ENCODE results near the gene TTI1.
"Not testable (repeated sequence)": the region's sequence is repeated elsewhere in the genome, so short reads cannot be mapped to it uniquely, and the experiment has no call there.

The TTI1 gene

GRCh38 chr20:37973059-37973910 is 60.0 kb downstream of the TTI1 start:
- TF ChIP-seq, protein P1, sequence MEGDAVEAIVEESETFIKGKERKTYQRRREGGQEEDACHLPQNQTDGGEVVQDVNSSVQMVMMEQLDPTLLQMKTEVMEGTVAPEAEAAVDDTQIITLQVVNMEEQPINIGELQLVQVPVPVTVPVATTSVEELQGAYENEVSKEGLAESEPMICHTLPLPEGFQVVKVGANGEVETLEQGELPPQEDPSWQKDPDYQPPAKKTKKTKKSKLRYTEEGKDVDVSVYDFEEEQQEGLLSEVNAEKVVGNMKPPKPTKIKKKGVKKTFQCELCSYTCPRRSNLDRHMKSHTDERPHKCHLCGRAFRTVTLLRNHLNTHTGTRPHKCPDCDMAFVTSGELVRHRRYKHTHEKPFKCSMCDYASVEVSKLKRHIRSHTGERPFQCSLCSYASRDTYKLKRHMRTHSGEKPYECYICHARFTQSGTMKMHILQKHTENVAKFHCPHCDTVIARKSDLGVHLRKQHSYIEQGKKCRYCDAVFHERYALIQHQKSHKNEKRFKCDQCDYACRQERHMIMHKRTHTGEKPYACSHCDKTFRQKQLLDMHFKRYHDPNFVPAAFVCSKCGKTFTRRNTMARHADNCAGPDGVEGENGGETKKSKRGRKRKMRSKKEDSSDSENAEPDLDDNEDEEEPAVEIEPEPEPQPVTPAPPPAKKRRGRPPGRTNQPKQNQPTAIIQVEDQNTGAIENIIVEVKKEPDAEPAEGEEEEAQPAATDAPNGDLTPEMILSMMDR (IDR thresholded peaks at IDR 0.05; ENCODE audit: low read depth, low read length) = no peak

GRCh38 chr20:37972256-37973058 is 60.8 kb downstream of the TTI1 start:
- TF ChIP-seq, protein P1 (IDR thresholded peaks at IDR 0.05; ENCODE audit: low read depth, low read length) = no peak
- no peak overlapping the region for H3K4me3 ChIP-seq (ENCODE audit: low read depth, low read length)

More at GRCh38 chr20:37973059-37973910, 60.0 kb downstream of the TTI1 start:
- H3K4me3 ChIP-seq (ENCODE audit: low read depth, low read length) = no peak overlapping the region

GRCh38 chr20:37971561-37972127 is 61.6 kb downstream of the TTI1 start:
- TF ChIP-seq, protein P1 (IDR thresholded peaks at IDR 0.05; ENCODE audit: low read depth, low read length) = no peak
- no peak overlapping the region for H3K4me3 ChIP-seq (ENCODE audit: low read depth, low read length)

- TF ChIP-seq, protein P1 (IDR thresholded peaks at IDR 0.05; ENCODE audit: low read depth, low read length) = no peak
- no peak overlapping the region for H3K4me3 ChIP-seq (ENCODE audit: low read depth, low read length)
These were observed 62.4 kb downstream of the TTI1 start for GRCh38 chr20:37970856-37971245.

DNA sequence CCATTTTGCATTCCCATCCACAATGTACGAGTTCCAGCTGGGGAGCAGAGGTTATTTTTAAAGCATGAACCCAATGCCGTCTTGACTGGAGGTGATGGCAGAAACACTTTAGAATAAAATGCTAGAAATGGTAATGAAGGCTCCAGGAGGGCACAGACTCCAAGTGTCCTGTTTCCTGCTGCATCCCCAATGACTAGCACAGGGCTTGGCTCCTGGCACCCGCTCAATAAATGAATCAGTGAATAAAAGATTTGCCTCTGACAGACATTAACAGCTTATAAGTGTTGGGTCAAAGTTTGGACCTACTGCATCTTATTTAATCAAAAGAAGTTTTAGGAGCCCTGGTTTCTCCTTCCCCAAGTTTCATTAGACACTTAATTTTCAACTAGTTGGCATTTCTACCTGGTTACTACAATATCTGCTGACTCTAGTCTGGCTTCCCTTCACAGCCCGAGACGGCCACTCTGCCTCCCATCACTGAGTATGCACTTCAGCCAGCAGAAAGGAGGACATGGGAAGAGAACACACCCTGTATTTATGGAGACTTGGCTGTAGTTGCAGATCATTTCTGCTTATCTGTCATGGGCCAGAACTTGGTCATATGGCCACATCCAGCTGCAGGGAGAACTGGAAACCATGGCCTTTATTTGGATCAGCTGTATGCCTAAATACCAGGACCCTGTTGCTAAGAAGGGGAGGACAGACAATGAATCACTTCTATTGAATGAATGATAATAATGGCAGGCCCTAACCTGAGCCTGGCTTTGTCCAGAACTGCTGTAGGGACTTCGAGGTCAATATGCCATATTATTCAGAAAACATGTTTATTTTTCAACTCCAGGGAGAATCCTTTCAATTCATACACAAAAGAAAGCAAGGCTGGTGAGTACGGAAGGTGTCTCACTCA is 63.1 kb downstream of the TTI1 start:
- no peak overlapping the region for H3K4me3 ChIP-seq (ENCODE audit: low read depth, low read length)
- TF ChIP-seq, protein P1 (IDR thresholded peaks at IDR 0.05; ENCODE audit: low read depth, low read length) = no peak

DNA sequence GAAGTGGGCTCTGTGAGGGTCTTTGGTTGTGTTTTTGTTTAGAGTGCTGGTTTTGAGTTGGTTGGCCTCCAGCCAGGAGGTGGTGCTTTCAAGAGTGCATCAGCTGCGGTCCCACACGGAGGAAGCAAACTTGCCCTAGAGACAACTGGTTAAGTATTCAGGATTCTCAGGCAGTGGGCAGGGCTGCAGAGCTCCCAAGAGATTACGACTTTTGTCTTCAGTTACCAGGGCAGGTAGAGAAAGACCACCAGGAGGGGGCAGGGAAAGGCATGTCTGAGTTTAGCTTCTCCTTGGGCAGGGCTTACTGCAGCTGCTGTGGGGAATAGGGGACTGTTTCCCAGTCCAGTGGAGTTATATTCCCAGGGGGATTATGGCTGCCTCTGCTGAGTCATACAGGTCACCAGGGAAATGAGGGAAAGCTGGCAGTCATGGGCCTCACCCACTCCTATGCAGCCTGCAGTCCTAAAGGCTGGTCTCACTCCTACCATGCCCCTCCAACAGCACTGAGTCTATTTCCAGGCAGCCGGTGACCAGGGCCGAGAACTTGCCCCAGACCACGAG is 64.3 kb downstream of the TTI1 start:
- H3K4me3 ChIP-seq (ENCODE audit: low read depth, low read length) = no peak overlapping the region
- TF ChIP-seq, protein P1 (IDR thresholded peaks at IDR 0.05; ENCODE audit: low read depth, low read length) = no peak

- H3K4me3 ChIP-seq (ENCODE audit: low read depth, low read length) = not testable (repeated sequence)
These were observed 69.8 kb downstream of the TTI1 start for GRCh38 chr20:37963483-37963882.
